Spleen (tissue), 7 donors: ENCODE results near the gene ANXA2.
A peak's percentile ranks its signal among the peaks of the same experiment; 100 is the strongest.

Experiments used
- POLR2A ChIP-seq, 3 donors: fragments of 450-650 bp; IDR thresholded peaks; one replicate each; pipeline ENCODE4 v1.5.1; 2017; ENCODE audit warnings: antibody characterized with exemption in 3 of 3, mild to moderate bottlenecking in 1 of 3
- POLR2AphosphoS5 ChIP-seq, 3 donors: sonication (generic); formaldehyde crosslinking; IDR thresholded peaks; one replicate each; pipeline ENCODE4 v1.5.1; 2017; ENCODE audit warnings: antibody characterized with exemption in 3 of 3
- TF ChIP-seq, protein P1 (sequence below), 11 experiments: fragments of 200-600 bp in 7 of 11; fragments of 450-650 bp in 4 of 11; sonication (generic) in 4 of 11; IDR thresholded peaks in 8 of 11; conservative IDR thresholded peaks in 3 of 11; 1 replicate in 7 of 11; 2 replicates in 4 of 11; pipeline versions ENCODE4 v1.4.0 to v1.8.0; 2016 to 2021; ENCODE audit warnings: antibody characterized with exemption in 11 of 11, inconsistent platforms in 4 of 11, mild to moderate bottlenecking in 1 of 11
- donor health status: DM: no; HTN: no; CAD: no; lungs with moderate emphysema.
- donor health status: DM: no; HTN: no; CAD: no.
- donor health status: DM: no; HTN: no; CAD: no.

DNA sequence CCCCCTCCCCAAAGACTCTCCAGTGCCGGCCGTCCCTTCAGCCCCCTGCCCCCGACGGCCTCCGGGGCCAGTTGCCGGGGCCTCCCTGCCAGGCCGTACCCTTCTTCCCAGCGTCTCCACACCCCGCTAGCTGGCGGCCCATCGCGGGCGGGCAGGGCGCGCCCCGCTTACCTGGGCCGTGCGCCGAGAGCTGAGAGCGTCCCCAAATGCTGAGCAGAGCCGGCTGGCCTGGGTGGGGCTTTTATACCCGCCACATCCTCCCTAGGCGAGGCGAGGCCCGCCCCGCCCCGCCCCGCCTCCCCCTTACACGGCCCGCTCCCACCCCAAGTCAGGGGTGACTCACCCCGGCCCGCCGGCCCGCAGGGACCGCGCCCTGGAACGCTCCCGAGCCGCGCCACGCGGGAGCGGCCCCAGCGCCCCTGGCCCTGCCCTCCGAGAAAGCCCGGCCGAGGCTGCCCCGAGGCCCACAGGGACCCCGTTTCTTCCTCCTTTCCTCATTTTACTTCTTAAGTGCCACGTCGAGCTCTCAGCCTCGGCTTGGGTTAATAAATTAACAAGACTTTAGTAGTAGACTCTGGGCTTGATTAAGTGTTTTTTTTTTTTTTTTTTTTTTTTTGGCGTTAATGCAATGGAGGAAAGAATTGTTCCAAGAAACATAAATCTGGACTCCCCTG is at the start of gene ANXA2:
- TF ChIP-seq, protein P1, sequence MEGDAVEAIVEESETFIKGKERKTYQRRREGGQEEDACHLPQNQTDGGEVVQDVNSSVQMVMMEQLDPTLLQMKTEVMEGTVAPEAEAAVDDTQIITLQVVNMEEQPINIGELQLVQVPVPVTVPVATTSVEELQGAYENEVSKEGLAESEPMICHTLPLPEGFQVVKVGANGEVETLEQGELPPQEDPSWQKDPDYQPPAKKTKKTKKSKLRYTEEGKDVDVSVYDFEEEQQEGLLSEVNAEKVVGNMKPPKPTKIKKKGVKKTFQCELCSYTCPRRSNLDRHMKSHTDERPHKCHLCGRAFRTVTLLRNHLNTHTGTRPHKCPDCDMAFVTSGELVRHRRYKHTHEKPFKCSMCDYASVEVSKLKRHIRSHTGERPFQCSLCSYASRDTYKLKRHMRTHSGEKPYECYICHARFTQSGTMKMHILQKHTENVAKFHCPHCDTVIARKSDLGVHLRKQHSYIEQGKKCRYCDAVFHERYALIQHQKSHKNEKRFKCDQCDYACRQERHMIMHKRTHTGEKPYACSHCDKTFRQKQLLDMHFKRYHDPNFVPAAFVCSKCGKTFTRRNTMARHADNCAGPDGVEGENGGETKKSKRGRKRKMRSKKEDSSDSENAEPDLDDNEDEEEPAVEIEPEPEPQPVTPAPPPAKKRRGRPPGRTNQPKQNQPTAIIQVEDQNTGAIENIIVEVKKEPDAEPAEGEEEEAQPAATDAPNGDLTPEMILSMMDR (IDR thresholded peaks at IDR 0.05 in 8 of 11, conservative IDR thresholded peaks at IDR 0.05 in 3 of 11): no peak
- TF ChIP-seq POLR2A (IDR thresholded peaks at IDR 0.05): peak in 1 of 3 donors; percentile 74
- TF ChIP-seq POLR2AphosphoS5 (IDR thresholded peaks at IDR 0.05): peak; percentile 94 to 95 (median 95)
